ENCODE results near the gene KLHDC3.

- TF ChIP-seq EP300 (IDR thresholded peaks at IDR 0.05; ENCODE audit: borderline replicate concordance) (no peak), FOXM1 (IDR thresholded peaks at IDR 0.05; ENCODE audit: borderline replicate concordance, low read depth) (no peak), YY1 (IDR thresholded peaks at IDR 0.05; ENCODE audit: low read depth) (no peak), TAF1 (IDR thresholded peaks at IDR 0.05; ENCODE audit: low read depth) (no peak)
Measured at GRCh38 chr6:42968126-42968701, 45.8 kb upstream of the KLHDC3 start.

Data from Ishikawa (cell line).